HG03139 (cell line): ENCODE data around the gene HNF1B.

ENCODE experiments used
- ATAC-seq: cut with Tn5 transposase; IDR thresholded peaks from one replicate; pipeline ENCODE4 v1.9.1; 2021; ENCODE audit not compliant: unreplicated experiment

Gene HNF1B

DNA sequence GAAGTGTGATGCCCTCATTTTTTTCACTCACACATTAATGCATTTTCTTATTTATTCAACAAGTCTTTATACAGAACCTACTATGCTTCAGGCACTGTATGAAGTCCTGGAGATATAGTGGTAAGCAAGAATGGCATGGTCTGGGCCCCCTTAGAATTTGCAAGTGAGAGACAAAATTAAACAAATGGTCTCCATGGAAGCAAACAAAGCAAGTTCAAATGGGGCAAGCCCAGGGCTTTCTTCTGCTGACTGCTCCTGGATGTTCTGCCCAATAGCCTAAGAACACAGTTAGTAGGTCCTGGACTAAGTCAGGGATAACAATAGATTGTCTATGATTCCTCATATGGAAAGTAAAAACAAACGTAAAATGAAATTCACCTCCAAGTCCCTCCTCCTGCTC, 70.3 kb downstream of the HNF1B start:
- ATAC-seq, result no peak

DNA sequence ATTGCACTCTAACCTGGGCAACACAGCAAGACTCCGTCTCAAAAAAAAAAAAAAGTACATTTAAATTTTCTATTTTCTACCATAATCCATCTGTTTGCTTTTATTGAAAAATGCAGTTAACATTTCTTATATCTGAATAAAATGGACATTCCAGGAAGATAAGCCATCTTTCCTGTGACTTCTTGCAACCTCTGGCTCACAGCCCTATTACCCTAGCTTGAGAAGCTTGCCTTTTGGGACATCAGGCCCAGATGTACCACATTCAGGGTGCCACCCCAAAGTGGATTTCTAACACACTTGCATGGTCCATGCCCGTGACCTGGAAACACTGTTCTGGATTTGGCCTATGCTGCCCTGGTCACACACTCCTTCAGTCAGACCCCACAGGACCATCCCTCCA, 71.5 kb downstream of the HNF1B start:
- no peak for ATAC-seq

DNA sequence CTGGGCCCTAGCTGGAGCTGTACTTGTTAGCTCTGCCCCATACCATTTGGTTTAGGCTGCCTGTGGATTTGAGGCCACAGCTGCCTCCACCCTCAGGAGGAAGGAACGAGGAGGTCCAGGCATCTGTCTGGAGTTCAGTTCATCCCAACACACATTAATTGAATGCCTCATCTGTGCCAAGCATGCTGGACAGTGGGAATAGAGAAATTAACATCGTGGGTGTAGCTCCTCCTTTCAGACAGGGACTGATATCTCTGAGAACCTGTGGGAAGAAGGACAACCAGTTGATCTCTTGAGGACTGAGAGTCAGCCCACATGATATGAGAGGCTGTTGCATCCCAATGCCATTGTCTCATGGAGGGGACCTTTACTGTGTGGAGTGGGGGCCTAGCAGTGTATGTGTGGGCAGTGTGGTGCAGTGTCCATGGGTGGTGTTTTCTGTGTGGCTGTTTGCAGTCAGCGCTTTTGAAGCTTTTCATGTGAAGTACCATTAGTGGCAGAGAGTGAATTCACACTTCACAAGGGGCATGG, 72.2 kb downstream of the HNF1B start:
- no peak for ATAC-seq

DNA sequence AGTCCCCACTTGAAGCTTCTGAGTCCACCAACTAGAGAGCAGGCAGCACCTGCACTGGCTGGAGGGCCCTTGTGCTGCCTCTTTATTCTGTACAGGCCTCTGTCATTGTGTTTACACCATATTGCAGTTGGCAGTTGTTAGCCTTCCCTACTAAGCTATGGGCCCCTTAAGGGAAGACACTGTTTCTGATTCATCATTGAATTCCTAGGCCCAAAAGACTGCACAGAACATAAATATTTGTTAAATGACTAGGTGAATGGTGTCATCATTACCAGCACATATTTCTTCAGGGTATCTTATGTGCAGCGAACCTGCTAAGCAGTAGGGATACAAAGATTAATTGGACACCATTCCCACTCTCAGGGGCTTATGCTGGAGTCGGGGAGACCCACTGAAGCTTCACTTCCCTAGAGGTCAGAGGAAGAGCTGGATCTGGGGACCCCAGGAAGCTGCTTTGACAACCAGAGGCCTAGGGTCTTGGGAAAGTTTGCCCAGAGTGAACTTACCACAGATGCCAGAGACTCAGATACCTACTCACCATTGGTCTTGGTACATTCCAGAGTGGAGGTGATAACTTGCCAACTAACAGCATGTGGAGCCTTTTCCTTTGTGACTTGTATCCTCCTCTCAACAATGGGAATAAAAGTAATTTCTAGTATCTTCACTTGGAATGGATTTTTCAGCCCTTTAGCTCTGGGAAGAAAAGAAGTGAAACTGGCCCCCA, 72.9 kb downstream of the HNF1B start:
- no peak for ATAC-seq

DNA sequence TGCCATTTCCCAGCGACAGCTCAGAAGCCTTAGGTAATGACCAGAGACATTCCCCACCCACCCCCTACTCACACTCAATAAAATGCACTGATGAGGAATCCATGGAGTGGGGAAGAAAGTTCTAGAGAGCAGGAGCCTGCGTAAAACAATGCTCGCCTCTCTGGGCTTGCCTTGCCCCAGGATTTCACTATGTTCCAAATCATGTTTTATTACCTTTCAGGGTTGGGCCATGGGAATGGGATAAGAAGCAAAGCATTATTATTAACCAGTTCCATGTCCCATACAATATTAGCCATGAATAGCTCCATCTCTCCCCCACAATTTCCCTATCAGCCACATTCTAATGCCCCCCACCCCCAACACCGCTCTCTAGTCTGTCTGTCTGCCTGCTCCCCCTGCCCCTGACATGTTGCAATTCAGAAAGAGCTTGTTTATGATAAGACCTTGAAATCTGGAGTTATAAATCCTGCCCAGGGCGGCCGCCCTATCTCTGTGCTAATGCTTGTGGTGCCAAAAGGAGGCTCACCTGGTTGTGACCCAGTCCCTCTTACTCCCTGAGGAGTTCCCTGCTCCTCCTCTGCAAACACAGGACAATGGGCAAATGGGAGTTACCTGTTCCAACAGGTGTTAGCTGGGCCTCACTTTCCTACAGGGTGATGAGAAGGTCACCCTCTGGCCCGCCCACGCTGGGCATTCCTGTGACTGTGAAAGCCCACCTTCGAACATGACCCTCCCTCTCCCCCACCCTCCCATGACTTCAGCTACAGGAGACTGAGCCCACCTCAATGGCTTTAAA, 73.6 kb downstream of the HNF1B start:
- no peak for ATAC-seq

DNA sequence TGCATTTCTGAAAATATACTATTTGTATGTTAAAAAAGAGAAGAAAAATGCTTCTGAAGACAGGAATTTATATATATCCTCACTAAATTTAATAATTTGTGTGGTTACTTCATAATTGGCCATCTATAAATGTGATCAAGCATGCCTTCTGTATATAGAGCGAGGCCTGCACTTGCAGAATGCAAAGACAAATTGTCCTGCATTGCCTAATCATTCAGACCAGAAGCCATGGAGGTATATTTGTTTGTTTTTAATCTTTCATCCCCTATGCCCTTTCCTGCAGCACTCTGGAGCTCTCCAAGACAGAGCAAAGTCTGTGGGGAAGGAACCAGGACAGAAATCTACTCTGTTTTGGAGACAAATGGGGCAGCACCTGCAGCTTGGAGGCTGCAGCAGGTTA, 77.8 kb downstream of the HNF1B start:
- no peak for ATAC-seq

DNA sequence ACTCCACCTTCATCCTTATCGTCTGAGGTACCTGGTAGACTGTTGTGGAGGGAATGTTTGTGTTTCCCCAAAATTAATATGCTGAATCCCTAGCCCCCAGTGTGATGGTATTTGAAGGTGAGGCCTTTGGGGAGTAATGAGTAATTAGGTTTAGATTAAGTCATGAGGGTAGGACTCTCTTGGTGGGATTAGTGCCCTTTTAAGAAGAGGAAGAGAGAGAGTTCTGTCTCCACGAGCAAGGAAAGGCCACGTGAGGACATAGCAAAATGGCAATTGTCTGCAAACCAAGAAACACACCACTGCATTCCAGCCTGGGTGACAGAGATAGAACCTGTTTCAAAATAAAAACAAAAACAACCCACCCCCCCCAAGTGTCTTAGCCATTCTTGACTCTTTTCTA, 80.6 kb downstream of the HNF1B start:
- no peak for ATAC-seq

DNA sequence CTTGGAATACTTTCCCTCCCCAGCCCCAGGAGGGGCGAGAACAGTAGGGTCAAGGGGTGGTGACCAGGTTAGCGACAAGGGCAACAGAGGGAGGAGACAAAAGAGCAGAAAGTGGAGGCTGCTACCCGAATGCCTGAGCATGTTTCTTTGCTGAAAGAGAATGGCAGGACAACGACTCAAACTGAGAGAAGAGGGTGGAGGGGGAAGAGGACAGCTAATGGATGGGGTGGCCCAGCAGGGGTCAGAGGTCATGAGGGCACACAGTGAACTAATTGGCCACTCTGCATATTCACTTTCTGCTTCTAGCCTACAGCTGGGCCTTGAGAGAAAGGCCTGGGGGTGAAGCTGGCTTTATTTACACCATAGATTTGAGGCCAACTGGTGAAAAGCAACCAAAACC, 82.5 kb downstream of the HNF1B start:
- no peak for ATAC-seq

DNA sequence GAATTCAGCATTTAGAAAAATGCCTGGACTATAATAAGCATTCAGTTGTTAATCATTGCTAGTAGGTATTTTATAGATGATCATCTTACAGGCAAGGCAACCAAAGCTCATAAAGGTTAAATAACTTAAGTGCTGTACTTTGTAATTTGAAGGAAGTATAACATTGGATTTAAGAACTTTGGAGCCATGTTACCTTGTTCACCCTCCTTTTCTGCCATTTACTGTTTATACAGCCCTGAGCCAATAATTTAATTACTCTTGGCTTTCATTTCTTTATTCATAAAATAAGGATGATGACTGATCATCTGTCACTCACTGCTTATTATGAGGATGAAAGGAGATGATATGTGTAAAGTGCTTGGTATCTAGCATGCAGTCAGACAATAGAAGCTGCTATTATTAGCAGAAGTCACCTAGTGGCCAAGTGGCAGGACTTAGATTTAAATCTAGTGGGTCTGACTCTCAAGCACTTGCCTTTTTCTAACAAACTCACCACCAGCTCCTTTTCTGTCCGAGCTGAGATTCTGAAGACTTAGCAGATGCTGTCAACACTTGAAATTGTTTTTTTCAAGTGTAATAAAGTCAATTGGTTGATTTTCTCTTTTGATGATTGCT, 83.4 kb downstream of the HNF1B start:
- ATAC-seq, result no peak

DNA sequence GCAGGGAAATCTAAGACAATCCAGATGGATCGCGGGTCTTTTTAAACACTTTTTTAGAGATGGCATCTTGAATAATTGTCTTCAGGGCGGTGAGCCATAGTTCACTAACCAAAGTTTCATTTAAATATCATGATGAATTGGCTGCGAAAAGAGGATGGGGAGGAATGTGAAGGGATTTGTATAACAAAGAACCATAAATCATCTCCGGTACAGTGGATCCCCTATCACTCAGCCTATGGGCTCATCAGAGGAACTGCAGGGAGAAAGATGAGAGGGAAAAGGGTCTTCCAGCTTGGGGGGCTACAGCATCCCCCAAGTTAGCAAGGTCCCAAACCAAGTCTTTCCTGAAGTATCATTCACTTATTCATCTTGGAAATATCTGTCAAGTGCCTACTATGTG, 84.9 kb downstream of the HNF1B start:
- ATAC-seq, result no peak

DNA sequence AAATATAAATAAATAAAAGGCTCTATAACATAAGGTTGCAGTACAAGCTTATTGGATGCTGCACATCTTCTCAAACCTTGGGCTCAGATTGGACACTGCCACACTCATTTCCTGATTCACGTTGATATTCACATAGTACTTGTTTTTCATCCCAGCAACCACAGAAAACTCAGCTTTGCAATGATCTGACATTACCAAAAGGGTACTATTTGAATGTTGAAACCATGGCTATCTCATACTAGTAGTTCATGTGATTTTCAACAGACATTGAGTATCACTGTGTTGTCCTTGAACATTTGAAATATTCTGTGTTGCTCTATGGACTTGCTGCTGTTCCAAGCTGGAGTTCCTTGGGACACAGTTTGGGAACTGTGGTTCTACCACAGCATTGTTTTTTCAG, 87.7 kb downstream of the HNF1B start:
- no peak for ATAC-seq

DNA sequence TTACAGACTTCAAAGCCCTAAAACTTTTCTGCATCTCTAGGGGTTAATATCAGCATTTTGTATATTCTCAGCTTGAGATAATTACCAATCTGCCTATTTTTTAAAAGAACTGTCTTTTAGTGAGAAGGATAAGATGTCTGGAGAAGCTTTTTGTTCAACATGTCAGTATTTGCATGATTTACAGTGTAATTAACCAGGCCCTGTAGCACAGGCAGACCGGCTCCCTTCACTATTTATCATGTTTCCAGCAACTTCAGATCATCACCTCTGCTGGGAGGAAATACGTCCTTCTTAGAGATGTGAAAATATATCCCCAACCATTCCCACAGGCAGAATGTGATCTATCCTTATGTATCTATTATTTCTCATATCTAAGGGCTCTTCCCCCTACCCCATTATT, 93.0 kb downstream of the HNF1B start:
- no peak for ATAC-seq

DNA sequence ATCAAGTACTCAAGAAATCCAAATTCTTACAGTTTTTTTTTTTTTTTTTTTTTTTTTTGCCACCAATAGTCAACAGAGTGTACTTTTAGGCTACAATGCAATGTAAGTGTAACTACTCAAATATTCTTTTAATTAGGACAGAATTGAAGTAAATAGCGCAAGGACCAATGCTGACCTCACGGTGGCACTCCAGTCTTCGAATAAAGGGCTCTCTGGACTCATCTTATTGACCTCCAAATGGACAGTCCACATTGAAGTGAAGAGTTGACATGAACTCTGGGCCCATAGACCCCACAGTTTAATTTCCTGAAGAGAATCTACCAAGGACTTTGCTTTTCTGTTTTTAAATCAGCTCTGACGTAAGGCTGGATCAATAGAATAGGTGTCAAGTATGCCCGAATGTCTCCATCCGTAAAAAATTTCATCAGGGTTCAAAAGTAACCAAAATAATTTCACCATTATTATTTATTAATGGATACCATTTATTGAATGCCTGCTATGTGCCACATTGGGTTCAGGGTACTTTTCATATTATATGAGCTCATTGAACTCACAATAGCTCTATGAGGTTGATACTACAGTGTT, 94.3 kb downstream of the HNF1B start:
- ATAC-seq, result no peak

DNA sequence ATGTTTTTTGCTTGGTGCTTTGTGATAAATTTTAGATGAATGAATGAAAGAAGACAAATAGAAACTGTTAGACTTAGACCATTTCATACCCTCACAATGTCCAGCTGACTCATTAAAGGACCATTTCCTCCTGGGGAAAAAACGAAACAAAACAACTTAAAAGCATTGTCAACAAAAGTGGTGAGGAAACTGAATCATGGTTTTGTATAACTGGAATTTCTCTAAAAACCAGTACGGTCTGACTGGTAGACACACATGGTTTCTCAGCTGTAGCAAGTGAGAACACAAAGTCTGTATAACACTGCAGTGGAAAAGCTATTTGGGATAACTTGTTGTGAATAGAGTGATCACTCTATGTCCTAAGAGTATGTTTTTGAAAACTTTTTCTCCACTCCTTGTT, 96.3 kb downstream of the HNF1B start:
- no peak for ATAC-seq

DNA sequence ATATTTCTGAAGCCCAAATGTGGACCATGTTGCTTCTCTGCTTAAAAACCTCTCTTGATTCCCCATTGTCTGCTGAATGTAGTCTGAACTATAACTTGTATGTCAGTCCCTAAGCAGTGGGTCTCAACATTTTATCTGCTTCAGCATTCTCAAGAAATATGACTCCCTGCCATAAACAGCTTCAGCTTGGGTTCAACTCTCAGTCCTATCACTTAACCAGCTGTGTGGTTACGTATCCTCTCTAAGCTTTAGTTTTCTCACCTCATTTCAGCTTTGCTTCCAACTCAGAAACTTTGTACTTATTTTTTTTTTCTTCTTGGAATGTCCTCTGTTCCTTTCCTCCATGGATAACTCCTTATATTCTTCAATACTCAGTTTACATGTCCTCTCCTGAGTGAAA, 97.0 kb downstream of the HNF1B start:
- no peak for ATAC-seq

DNA sequence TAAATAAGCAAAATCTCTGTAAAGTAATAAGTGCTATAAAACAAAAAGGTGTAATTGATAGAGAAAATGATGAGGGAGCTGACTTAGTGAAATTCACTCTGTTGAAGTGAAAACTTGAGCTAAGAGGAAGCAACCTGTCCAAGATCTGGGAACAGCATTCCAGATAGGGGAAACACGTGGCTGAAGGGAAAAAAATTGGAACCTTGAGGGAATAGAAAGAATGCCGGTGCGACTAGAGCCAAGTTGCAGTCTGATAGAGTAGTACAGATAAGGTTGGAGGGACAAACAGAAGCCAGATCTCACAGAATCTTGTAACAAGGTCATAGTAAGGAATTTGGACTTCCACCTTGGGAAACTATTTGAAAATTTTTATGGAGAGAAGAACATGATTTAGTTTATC, 101.0 kb downstream of the HNF1B start:
- no peak for ATAC-seq

DNA sequence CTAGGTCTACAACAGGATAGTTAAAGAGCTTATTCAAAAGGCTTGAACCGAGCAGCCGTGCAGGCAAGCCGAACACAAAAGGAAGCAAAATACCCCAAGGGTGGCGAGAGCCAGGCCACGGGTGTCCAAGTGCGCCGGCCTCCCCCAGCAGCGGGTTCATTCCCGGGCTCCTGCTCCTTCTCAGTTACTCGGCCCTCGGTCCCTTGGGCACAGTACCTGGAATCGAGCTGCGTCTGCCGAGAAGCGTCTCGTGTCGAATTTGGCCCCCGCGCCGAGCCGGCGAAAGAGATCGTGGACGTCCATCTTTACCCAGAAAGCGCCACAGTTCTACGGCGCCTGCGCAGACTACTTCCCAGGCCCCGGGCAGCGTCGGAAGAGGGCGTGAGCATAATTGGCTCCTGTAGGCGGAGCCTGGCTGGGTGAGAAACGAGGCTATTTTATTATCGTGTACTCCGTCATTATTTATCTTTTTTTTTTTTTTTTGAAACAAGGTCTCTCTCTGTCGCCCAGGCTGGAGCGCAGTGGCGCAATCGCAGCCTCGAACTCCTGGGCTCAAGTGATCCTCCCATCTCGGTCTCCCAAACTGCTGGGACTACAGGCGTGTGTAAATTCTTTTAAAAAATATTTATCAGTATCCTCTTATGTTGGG, 101.6 kb downstream of the HNF1B start, which contains the start of gene DDX52:
TSS of gene DDX52 (minus strand) at position 329 of the 649 bp plus-strand sequence. CDS start at position 303, 26 bp downstream.
- ATAC-seq, result peak; percentile 85

DNA sequence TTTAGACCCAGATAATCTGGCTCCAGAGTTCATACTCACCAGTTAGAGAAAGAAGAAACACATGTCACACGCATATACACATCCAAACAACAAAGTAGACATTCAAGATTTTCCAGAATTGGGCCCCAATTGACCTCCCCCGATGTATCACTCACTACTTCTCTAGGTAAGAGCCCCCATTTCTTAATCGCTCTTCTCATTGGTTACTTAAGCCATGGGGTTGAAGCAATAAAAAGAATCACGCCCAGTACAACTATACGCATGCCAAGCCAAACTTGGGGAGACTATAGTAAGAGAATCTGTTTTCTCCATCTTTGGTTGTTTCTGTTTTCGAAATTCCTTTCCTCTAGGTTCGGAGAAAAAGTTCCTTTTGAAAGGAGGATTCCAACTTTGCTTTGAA, 102.2 kb downstream of the HNF1B start:
- ATAC-seq, result no peak

DNA sequence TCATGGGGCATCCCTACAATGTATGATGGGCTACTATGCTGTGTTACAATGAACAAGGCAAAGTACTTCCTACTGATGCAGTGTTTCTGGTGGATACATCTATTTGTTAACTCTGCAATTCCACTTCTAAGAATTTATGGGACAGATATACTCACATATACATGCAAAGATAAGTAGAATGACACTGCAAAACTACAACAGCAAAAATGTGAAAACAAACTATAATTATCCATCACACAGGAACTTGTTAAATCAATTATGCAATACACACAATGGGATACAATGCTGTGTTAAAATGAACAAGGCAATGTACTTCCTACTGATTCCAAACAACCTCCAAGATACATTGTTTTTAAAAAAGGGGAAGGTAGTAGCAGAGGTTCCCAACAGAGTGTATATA, 104.8 kb downstream of the HNF1B start:
- ATAC-seq, result no peak

DNA sequence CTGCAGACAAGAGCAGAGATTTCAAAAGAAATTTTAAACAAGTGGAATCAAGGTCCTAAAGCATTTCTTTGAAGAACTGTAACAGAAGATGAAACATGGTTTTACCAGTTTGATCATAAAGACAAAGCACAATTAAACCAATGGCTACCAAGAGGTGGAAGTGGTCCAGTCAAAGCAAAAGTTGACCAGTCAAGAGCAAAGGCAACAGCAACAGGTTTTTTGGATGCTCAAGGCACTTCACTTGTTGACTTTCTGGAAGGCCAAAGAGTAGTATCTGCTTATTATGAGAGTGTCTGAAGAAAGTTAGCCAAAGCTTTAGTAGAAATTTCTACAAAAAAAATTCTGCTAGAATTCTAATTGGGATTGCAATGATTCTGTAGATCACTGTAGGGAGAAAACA, 106.9 kb downstream of the HNF1B start:
- ATAC-seq, result no peak
